ENCODE measurements around the gene MOB2.

Gene MOB2

DNA sequence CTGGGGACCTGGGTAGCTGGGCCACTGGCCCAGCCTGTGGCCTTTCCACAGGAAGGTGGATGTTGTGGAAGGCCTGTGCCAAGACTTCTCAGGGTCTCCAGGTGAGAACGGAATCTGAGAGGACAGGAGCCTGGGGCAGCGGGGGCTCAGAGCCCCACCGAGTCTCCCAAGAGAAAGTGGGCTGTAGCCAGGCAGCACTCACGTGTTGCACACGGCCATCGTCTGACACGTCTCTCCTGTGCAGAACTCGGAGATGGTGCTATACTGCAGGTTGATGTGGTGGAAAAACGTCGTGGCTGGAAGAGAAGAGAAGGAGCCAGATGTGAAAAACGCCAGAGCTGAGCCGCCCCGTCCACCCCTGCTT is 6.4 kb downstream of the MOB2 start:
- TF ChIP-seq, protein P1, sequence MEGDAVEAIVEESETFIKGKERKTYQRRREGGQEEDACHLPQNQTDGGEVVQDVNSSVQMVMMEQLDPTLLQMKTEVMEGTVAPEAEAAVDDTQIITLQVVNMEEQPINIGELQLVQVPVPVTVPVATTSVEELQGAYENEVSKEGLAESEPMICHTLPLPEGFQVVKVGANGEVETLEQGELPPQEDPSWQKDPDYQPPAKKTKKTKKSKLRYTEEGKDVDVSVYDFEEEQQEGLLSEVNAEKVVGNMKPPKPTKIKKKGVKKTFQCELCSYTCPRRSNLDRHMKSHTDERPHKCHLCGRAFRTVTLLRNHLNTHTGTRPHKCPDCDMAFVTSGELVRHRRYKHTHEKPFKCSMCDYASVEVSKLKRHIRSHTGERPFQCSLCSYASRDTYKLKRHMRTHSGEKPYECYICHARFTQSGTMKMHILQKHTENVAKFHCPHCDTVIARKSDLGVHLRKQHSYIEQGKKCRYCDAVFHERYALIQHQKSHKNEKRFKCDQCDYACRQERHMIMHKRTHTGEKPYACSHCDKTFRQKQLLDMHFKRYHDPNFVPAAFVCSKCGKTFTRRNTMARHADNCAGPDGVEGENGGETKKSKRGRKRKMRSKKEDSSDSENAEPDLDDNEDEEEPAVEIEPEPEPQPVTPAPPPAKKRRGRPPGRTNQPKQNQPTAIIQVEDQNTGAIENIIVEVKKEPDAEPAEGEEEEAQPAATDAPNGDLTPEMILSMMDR (IDR thresholded peaks at IDR 0.05): no peak
- H3K4me1 Mint-ChIP-seq: peaks cover 10% of the 10 kb centered on the region
- DNase-seq: no peak
- H3K36me3 Mint-ChIP-seq (ENCODE audit: low read depth): peaks cover 10% of the 10 kb centered on the region
- peak overlapping the region; percentile 36 for H3K27ac Mint-ChIP-seq
- H3K9me3 Mint-ChIP-seq: no peaks in the 10 kb centered on the region
- H3K4me3 Mint-ChIP-seq: no peak overlapping the region
- peaks cover 4% of the 10 kb centered on the region for H3K27me3 Mint-ChIP-seq (ENCODE audit: low read depth, poor library complexity)

DNA sequence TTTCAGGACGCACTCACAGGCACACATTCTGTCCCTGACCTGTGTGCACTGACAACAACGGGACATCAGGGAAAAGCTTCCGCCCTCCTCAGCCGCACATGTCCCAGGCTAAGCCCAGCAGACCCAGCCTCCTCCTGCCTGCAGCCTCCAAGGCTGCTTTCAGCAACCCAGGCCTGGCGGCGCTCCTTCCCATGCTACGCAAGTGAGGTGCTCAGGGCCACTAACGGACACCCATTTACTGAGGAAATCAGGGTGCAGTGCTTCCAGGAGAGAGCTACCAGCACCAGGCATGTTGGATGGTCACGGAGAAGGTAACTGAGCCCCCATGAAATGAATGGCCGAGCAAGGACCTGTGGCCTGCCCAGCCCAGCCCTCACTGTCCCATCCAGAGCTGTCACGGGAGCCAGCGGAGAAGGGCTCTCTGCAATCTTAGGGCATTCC is 6.9 kb downstream of the MOB2 start:
- peaks cover 10% of the 10 kb centered on the region for H3K36me3 Mint-ChIP-seq (ENCODE audit: low read depth)
- TF ChIP-seq, protein P1 (IDR thresholded peaks at IDR 0.05): no peak
- no peak overlapping the region for H3K27ac Mint-ChIP-seq
- H3K9me3 Mint-ChIP-seq: no peaks in the 10 kb centered on the region
- no peak overlapping the region for H3K4me3 Mint-ChIP-seq
- H3K4me1 Mint-ChIP-seq: peaks cover 7% of the 10 kb centered on the region
- DNase-seq: no peak
- H3K27me3 Mint-ChIP-seq (ENCODE audit: low read depth, poor library complexity): peaks cover 4% of the 10 kb centered on the region

DNA sequence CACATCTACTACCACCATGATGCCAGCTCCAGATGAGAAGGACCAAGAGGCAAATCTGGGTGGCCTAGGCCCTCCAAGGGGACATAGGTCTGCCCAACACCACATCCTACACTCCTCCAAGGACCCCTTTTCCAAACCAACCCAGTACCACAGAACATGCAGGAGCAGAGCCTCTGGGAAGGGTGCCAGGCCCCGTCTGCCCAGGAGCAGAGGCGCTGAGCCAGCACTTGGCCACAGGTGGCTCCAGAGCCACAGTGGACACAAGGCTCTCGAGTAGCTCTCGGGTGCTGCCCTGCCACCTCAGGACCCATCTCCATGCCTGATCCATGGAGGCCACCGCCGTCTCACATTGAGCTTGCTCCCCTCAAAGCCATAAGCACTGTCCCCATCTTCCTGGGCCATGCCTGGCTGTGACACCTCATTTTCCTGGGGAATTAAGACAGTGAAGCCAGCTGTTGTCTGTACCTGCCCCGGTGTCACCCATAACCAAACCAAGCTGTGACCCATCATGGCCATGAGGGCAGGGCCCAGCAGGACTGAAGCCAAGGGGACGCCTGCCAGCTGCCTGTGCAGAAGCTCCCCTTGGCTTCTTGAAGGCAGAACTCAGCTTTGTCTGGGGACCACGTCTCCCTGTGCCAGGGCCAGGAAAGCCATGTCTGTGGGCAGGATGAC is 7.4 kb downstream of the MOB2 start:
- H3K4me1 Mint-ChIP-seq: peaks cover 7% of the 10 kb centered on the region
- H3K9me3 Mint-ChIP-seq: no peaks in the 10 kb centered on the region
- H3K36me3 Mint-ChIP-seq (ENCODE audit: low read depth): peaks cover 10% of the 10 kb centered on the region
- H3K27ac Mint-ChIP-seq: peak overlapping the region; percentile 66
- no peak overlapping the region for H3K4me3 Mint-ChIP-seq
- H3K27me3 Mint-ChIP-seq (ENCODE audit: low read depth, poor library complexity): peaks cover 4% of the 10 kb centered on the region
- TF ChIP-seq, protein P1 (IDR thresholded peaks at IDR 0.05): no peak
- DNase-seq: no peak

DNA sequence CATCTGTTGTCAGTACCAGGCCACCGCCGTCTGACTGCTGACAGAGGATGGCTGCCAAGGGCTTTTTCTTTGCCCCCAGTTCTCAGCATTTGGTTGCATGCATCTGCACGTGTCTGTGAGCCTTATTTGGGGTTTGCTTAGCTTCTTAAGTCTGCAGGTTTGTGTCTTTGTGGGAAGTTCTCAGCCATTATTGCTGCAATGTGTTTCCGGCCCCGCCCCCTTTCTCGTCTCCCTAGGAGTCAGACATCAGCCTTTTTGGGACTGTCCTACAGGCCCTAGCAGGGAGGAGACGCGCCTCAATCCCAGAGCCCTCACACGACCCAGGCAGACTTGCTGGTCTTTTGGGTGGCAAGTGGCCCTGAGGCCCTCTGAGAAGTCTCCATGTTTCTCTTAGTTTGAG is 8.0 kb downstream of the MOB2 start:
- no peak overlapping the region for H3K27ac Mint-ChIP-seq
- H3K4me3 Mint-ChIP-seq: no peak overlapping the region
- peaks cover 7% of the 10 kb centered on the region for H3K4me1 Mint-ChIP-seq
- peaks cover 4% of the 10 kb centered on the region for H3K27me3 Mint-ChIP-seq (ENCODE audit: low read depth, poor library complexity)
- DNase-seq: no peak
- H3K9me3 Mint-ChIP-seq: no peaks in the 10 kb centered on the region
- peaks cover 10% of the 10 kb centered on the region for H3K36me3 Mint-ChIP-seq (ENCODE audit: low read depth)
- TF ChIP-seq, protein P1 (IDR thresholded peaks at IDR 0.05): no peak

DNA sequence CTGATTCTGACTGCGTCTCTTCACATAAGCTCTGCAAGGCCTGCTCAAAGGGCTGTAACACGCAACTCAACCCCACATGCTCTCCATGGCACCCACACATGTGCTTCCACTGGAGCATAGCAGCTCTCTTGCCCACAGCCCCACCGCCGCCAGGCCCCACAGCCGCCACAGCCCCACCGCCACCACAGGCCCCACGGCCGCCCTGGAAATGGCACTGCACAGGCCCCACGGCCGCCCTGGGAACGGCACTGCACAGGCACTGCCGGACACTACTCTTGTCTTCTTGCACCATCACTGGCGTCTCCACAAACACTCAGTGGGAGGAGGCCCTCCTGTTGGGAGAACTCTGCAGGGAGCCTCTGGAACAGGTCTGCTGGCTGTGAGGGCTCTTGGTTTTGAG is 8.6 kb downstream of the MOB2 start:
- no peak for DNase-seq
- Mint-ChIP-seq H3K4me3 (no peak overlapping the region), H3K27me3 (ENCODE audit: low read depth, poor library complexity) (peaks cover 4% of the 10 kb centered on the region), H3K36me3 (ENCODE audit: low read depth) (peaks cover 10% of the 10 kb centered on the region), H3K4me1 (peaks cover 7% of the 10 kb centered on the region), H3K9me3 (no peaks in the 10 kb centered on the region), H3K27ac (no peak overlapping the region)
- TF ChIP-seq, protein P1 (IDR thresholded peaks at IDR 0.05): no peak
